Body of pancreas (tissue), 4 donors: ENCODE results near the gene FGF14. TPM values are rescaled to one million over a fixed set of nuclear protein-coding genes. Genes with fewer than 3 reads are reported as not detected.

Experiments used
- ATAC-seq: fragments of 150-250 bp; one replicate; pipeline ENCODE4 v1.9.1; 2016
- DNase-seq, 4 donors: peaks; one replicate each; pipeline ENCODE4 v3.0.0-alpha.2; 2019
- H3K27ac ChIP-seq, 4 donors: fragments of 200-600 bp; sonication (generic); 1 replicate in 3 of 4; 2 replicates in 1 of 4; pipeline versions ENCODE4 v1.5.1 to v1.6.1; 2016 to 2019; ENCODE audit warnings: mild to moderate bottlenecking in 1 of 4, mixed read lengths in 1 of 4, moderate library complexity in 1 of 4
- H3K27me3 ChIP-seq, 2 donors: fragments of 200-600 bp; sonication (generic); one replicate each; pipeline ENCODE4 v1.6.0; 2016; ENCODE audit warnings: mild to moderate bottlenecking in 1 of 2
- H3K36me3 ChIP-seq, 2 donors: fragments of 200-600 bp; sonication (generic); replicated peaks in 1 of 2; 2 replicates each; pipeline ENCODE4 v1.5.1; 2016; ENCODE audit warnings: low read depth in 2 of 2; ENCODE audit not compliant: insufficient read depth in 1 of 2
- H3K4me1 ChIP-seq: fragments of 200-600 bp; sonication (generic); one replicate; pipeline ENCODE4 v1.6.0; 2016
- H3K4me3 ChIP-seq, 2 donors: fragments of 200-600 bp; sonication (generic); 1 replicate in 1 of 2; 2 replicates in 1 of 2; pipeline ENCODE4 v1.5.1; 2016 to 2019
- H3K9me3 ChIP-seq, 3 donors: fragments of 200-600 bp; sonication (generic); 1 replicate in 2 of 3; 2 replicates in 1 of 3; pipeline ENCODE4 v1.5.1; 2016
- POLR2A ChIP-seq, 3 donors: fragments of 450-650 bp; IDR thresholded peaks; one replicate each; pipeline ENCODE4 v1.6.1; 2016; ENCODE audit warnings: antibody characterized with exemption in 3 of 3, mild to moderate bottlenecking in 2 of 3
- WGBS, 2 donors: methylation state at CpG; one replicate each; pipeline ENCODE4 v1.1.5; 2017; 5-methylcytosine and 5-hydroxymethylcytosine counted together
- intact Hi-C: fragments of 100-400 bp; cut with DNase I; formaldehyde crosslinking; loops from one replicate; pipeline ENCODE4 v1.15.1; 2023
- total RNA-seq, 2 donors: library from RNA; depleted of rRNA; stranded (reverse); fragments of >200 nt; gene quantifications; one replicate each; pipeline ENCODE4 v1.1.0, GENCODE V29; 2016
- TF ChIP-seq, protein P1 (sequence below), 7 experiments: fragments of 450-650 bp in 4 of 7; fragments of 200-600 bp in 3 of 7; sonication (generic) in 3 of 7; IDR thresholded peaks; one replicate each; pipeline ENCODE4 v1.5.1; 2016 to 2019; ENCODE audit warnings: antibody characterized with exemption in 7 of 7

The FGF14 gene
- total RNA-seq, 2 donors from 2014 or later = under 0.01 to 0.52 TPM

- no peaks in the 10 kb centered on the region for H3K36me3 ChIP-seq
- H3K4me1 ChIP-seq = no peaks in the 10 kb centered on the region
- H3K27me3 ChIP-seq = no peaks in the 10 kb centered on the region
- no peaks in the 10 kb centered on the region for H3K9me3 ChIP-seq
- DNase-seq (no peak), ATAC-seq (no peak)
- 36 to 43% methylated on average over 1 of the region's 1 CpG for WGBS, 2 donors
- no peak overlapping the region for H3K27ac ChIP-seq
- TF ChIP-seq, protein P1, sequence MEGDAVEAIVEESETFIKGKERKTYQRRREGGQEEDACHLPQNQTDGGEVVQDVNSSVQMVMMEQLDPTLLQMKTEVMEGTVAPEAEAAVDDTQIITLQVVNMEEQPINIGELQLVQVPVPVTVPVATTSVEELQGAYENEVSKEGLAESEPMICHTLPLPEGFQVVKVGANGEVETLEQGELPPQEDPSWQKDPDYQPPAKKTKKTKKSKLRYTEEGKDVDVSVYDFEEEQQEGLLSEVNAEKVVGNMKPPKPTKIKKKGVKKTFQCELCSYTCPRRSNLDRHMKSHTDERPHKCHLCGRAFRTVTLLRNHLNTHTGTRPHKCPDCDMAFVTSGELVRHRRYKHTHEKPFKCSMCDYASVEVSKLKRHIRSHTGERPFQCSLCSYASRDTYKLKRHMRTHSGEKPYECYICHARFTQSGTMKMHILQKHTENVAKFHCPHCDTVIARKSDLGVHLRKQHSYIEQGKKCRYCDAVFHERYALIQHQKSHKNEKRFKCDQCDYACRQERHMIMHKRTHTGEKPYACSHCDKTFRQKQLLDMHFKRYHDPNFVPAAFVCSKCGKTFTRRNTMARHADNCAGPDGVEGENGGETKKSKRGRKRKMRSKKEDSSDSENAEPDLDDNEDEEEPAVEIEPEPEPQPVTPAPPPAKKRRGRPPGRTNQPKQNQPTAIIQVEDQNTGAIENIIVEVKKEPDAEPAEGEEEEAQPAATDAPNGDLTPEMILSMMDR (IDR thresholded peaks at IDR 0.05) = no peak
- no peak for TF ChIP-seq POLR2A (IDR thresholded peaks at IDR 0.05)
- H3K4me3 ChIP-seq = no peak overlapping the region
- intact Hi-C loops = no loop called here
These were observed 508.8 kb downstream of the FGF14 start for GRCh38 chr13:101893021-101893420.

GRCh38 chr13:101892296-101892695 is 509.6 kb downstream of the FGF14 start:
- DNase-seq (no peak), ATAC-seq (no peak)
- no peaks in the 10 kb centered on the region for H3K4me1 ChIP-seq
- WGBS, 2 donors = 21 to 40% methylated on average over 1 of the region's 1 CpG
- TF ChIP-seq POLR2A (IDR thresholded peaks at IDR 0.05) = no peak
- TF ChIP-seq, protein P1 (IDR thresholded peaks at IDR 0.05) = no peak
- intact Hi-C loops = no loop called here
- no peak overlapping the region for H3K4me3 ChIP-seq
- H3K9me3 ChIP-seq = no peaks in the 10 kb centered on the region
- no peak overlapping the region for H3K27ac ChIP-seq
- H3K27me3 ChIP-seq = no peaks in the 10 kb centered on the region
- no peaks in the 10 kb centered on the region for H3K36me3 ChIP-seq

DNA sequence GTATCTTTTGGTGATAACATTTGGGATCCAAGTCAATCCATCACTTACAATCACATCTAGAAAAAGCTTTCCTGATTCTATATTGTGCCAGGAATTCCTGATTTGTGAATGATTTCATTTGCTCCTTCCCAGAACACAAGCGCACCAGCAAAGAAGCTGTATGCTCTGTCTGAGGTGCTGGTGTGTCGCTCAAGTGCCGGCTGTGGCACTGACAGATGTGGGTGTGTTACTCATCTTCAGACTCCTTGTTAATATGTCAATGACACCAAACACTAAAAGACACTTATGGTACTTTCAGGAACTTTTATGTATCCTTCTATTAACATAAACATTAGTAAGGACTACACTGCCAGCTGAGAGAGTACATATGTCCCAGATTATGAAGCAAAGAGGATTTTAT is 520.3 kb downstream of the FGF14 start:
- 62 to 86% methylated on average over 3 of the region's 3 CpGs for WGBS, 2 donors
- H3K4me3 ChIP-seq = no peak overlapping the region
- no peaks in the 10 kb centered on the region for H3K9me3 ChIP-seq
- no peak for DNase-seq
- no peaks in the 10 kb centered on the region for H3K27me3 ChIP-seq
- no peak for ATAC-seq
- H3K36me3 ChIP-seq = no peaks in the 10 kb centered on the region
- H3K27ac ChIP-seq = no peak overlapping the region
- intact Hi-C loops = no loop called here
- no peak for TF ChIP-seq POLR2A (IDR thresholded peaks at IDR 0.05)
- TF ChIP-seq, protein P1 (IDR thresholded peaks at IDR 0.05) = no peak
- H3K4me1 ChIP-seq = no peaks in the 10 kb centered on the region

GRCh38 chr13:101880581-101880980 is 521.3 kb downstream of the FGF14 start:
- Histone ChIP-seq H3K4me1 (no peaks in the 10 kb centered on the region), H3K4me3 (no peak overlapping the region), H3K36me3 (no peaks in the 10 kb centered on the region), H3K9me3 (no peaks in the 10 kb centered on the region), H3K27me3 (no peaks in the 10 kb centered on the region), H3K27ac (no peak overlapping the region)
- 51 to 63% methylated on average over 4 of the region's 4 CpGs for WGBS, 2 donors
- DNase-seq (no peak), ATAC-seq (no peak)
- intact Hi-C loops = no loop called here
- TF ChIP-seq, protein P1 (IDR thresholded peaks at IDR 0.05) = no peak
- TF ChIP-seq POLR2A (IDR thresholded peaks at IDR 0.05) = no peak

GRCh38 chr13:101876951-101877350 is 524.9 kb downstream of the FGF14 start:
- Histone ChIP-seq H3K36me3 (no peaks in the 10 kb centered on the region), H3K27me3 (no peaks in the 10 kb centered on the region), H3K4me1 (no peaks in the 10 kb centered on the region), H3K4me3 (no peak overlapping the region), H3K9me3 (no peaks in the 10 kb centered on the region), H3K27ac (no peak overlapping the region)
- DNase-seq = no peak
- TF ChIP-seq, protein P1 (IDR thresholded peaks at IDR 0.05) = no peak
- no peak for TF ChIP-seq POLR2A (IDR thresholded peaks at IDR 0.05)
- intact Hi-C loops = no loop called here
- WGBS, 2 donors = 67 to 75% methylated on average over 6 of the region's 6 CpGs
- ATAC-seq = no peak
